NCI-H2196 (cell line): ENCODE results near the gene TDP1.

ENCODE experiments used
- DNase-seq: peaks from one replicate; lab custom pipeline; 2025; ENCODE audit not compliant: unreplicated experiment; lab: John Stamatoyannopoulos, UW

Gene TDP1

DNA sequence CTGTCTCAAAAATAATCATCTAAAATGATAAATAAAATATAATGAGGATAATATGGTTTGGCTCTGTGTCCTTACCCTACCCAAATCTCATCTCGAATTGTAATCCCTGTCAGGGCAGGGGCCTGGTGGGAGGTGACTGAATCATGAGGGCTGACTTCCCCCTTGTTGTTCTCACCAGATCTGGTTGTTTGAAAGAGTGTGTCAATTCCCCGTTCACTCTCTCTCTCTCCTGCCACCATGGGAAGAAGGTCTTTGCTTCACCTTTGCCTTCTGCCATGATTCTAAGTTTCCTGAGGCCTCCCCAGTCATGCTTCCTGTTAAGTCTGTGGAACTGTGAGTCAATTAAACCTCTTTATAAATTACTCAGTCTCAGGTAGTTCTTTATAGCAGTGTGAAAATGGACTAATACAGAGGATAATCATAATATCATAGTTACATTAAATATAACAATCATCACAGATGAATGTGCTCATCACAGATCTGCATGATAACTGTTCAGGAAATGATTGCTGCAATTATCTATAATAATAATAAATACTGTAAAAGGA, 13.8 kb upstream of the TDP1 start:
- DNase-seq = no peak

DNA sequence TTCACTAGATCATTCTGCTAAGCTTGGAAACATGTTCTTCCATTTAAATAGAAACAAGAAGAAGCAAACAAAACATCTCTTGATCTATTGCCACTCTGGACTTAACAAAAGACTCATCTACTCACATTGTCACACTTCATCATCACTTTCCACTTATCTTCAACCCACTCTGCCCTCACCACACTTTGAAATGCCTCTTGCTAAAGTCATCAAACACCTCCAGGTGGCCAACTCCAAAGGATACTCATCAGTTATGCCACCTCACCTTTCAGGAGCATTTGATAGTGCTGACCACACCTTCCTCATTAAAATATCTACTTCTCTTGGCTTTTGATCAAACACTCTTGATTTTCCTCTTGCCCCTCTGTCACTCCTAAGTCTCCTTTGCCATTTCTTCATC, 8.4 kb upstream of the TDP1 start:
- no peak for DNase-seq

DNA sequence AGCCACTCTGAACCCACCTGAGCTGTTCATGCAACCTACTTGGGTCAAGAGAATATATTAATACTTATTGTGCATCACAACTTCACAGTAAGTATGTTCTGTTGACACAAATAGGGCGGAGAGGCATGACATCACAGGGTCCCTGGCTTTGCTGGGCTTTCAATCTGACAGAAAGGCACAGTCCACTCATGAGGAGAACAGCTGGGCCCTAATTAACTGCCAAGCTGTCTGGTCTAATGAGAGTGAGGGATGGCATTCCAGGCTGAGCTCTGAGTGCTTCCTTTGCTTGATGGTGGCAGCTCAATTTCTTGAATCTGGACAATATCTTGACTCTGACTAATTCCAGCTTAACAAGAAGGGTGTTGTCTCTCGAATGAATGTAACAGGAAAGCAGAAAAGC, 3.2 kb upstream of the TDP1 start:
- DNase-seq = no peak

DNA sequence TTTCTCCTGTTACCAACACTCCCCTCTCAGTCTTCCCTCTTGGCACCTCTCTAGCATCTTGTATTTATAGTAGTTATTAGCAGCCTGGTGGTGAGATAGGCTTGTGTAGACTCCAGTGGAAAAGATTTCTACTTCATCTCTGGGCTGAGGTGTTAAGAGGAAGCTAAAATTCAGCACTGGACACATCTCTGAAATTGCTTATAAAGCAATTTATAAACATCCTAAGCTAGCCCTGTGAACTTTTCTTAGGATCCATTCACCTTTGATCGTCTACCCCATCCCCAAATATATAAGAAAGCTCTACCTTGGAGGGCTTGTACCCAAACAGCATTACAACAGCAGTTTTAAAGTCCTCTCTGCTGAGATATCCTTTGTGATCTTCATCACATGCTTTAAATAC, 2.1 kb upstream of the TDP1 start:
- DNase-seq = no peak

DNA sequence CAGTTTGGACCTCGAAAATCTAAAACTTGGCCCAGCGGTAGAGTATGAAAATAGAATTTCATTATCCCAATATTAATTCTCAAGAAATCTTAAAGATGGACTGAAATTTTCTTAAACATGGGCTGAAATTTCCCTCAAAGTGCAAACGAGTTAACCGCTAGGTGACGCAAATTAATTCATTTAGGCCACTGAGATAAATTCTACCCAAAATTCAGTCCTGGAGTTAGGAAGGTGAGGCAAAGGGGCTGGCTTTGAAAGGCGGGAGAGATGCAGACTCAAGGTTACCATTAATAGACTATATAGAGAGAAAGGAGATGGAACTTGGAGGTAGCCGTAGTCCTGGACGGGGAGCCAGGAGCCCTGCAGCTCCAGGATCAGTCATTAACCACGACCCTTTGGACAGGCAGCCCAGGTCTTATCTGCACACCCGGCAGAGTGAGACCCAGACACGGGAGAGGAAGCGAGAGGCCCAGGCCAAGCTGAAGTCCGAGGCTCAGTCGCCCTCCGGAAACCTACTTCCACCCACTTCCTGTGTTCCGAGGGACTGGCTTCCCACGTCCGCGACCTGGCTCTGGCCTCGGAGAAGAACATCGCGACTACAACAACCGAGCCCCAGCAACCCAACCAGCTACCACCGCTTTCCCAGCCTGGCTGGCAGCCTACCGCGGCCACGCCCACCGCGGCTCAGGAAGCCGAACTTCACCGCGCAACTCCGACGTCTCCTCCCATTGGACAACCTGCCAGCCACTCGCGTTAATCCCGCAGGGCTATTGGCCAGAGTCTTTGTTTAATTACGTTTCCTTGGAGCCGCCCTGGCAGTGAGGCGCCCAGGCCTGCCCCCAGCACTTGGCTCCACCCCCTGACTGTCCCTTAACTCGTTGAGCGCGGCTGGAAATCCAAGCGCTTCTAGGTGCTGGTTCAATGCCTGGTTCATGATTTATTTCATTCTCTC, 1.4 kb upstream of the TDP1 start, which contains the start of gene EFCAB11:
Gene EFCAB11, minus strand, starts transcription at position 661 of the 952 bp plus-strand sequence. Its CDS starts 70 bp downstream, at position 591.
- DNase-seq = peak; percentile 93

DNA sequence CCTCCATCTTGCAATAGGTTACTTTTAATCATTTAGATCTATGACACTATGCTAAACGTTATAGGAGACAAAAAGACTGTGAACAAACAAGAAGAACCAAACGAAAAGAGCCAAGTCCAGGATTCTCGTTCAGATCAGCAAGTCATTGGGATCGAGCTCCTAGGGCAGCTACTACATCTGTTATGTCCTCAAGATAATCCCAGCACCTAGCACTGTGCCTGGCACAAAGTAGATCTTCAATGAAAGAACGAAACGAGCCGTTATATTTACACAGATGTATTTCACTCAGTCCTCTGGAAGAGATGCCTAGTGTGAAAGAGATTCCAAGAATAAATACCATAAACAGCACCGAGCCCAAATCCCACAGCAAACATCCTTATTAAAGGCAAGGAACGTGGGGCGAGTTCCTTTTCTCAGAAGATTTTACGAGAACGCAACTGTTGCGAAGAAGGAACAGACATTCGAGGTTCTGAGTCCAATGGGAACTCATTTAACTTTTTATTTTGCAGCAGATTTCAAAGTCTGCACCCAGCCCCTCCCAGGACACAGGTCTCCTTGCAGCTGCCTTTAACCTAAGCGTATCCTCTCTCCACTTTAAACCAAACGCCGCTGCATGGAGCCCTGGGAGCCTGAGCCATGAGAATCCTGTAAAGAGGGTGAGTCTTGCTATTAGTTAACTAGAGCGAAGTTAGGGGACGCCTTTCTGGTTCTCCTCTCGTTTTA, 544 bp upstream of the TDP1 start:
- DNase-seq = no peak

DNA sequence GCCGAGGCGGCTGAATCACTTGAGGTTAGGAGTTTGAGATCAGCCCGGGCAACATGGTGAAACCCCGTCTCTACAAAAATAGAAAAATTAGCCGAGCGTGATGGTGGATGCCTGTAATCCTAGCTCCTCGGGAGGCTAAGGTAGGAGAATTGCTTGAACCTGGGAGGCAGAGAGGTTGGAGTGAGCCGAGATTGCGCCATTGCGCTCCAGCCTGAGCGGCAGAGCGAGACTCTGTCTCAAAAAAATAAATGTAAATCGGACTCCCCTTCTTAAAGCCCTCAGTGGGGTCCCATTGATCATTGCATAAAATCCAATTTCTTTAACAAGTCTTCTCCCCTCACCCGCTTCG, 908 bp downstream of the TDP1 start:
- no peak for DNase-seq

DNA sequence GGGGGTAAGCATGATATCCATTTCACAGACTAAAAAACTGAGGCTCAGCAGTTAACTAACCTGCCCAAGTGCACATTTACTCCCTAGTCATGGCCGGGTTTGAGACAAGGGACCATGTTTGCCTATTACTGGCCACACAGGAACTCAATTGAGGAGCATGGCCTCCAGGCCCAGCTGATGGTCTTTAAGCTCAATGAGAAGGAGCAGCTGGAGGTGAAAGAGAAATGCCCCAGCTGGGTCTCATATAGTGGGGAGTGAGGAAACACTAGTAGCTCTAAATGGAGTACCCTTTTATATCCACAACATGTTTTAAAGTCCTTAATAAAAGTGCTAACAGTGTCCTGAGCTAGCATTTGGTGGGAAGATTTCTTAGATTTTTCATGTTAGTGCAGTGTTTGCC, 1.6 kb downstream of the TDP1 start:
- no peak for DNase-seq

DNA sequence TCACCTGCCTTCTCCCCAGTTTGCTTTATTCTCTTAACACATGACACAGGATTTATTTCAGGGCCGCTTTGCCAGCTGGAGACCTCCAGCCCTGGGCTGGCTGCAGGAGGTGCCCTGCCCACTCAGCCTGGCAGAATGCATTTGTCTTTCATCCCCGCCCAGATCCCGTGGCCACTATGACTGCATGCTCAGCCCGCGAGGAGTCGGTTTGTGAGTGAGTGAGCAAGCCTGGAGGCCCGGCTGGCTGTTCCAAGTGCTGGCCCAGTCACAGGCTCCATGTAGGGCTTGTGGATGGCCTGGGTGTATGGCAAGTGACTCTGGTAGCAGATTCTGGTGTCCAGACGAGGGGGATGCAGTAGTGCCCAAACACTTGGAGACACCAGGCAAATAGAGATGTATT, 2.1 kb downstream of the TDP1 start:
- no peak for DNase-seq

DNA sequence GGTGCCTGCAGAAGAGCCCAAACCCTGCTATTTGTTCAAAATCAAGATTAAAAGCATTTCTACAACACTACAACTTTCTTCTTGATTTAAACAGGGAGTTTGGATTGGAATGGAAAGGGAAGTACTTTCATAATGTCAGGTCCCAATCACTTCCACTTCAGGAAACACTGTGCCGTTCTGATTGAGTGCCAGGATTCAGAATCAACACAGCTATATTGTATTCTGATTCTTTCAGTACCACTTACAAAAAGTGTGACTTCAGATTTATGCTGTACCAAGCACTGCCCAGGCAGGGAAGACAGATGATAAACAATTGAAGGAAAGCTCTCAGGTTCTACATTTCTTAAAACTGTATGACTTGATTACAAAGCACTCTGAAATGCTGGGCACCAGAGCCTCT, 3.2 kb downstream of the TDP1 start:
- no peak for DNase-seq

DNA sequence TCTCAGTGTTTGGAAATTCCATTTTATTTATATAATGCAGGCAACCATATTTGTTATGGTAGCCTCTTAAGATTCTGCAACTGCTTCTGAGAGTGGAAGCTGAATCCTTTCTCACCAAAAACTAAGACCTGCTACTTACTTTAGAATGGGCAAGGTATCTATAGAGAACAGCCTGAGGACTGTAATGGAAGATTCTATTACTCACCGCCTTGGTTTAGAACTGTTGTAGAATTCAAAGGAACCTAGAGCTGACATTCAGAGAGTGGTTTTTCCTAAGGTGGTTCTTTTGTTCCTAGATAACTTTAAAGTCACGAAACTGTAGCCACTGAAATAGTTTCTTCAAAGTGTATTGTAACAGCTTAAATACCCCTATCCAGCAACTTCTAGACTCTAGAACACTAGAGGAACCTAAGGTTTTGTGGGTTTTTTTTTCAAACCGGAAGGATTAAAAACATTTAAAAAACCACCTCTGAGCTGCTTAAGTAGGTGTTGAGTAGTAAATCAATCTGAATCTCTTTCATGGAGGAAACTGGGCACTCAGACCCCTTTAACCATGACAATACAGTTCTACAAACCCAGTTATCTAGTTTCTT, 4.2 kb downstream of the TDP1 start:
- no peak for DNase-seq

DNA sequence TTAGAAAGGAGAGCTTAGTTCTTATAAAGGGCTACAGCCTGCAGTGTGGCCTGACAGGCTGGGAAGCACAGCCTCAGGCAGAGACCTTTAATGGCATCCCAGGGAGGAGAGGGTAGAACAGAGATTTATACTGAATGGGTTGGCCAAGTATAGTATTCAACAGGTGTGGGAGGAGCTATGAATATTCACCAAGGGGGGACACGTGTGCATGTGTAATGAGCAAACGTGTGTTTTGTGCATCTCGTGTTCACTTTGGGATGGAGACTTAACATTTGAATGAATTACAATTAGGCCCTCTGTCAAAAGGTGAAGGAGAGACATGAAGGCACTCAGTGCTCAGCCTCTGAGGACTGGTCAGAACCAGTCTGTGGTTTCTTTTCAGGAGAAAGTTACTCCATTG, 5.2 kb downstream of the TDP1 start:
- no peak for DNase-seq

DNA sequence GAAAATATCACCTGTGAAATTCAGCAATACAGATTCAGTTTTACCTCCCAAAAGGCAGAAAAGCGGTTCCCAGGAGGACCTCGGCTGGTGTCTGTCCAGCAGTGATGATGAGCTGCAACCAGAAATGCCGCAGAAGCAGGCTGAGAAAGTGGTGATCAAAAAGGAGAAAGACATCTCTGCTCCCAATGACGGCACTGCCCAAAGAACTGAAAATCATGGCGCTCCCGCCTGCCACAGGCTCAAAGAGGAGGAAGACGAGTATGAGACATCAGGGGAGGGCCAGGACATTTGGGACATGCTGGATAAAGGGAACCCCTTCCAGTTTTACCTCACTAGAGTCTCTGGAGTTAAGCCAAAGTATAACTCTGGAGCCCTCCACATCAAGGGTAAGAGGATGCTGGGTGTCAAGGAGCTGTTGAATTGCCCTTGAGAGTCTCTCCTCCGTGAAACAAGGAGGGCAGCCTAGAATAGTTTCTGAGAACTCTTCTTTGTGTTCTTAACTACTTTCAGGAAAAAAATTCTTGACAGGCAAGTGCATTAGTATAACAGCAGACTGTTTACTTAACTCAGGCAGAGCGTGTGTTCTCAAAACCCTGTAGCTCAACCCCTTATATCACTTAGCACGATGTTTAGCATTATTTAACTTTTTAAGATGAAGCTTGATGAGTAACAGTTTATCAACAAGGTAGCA, 7.7 kb downstream of the TDP1 start:
- no peak for DNase-seq

DNA sequence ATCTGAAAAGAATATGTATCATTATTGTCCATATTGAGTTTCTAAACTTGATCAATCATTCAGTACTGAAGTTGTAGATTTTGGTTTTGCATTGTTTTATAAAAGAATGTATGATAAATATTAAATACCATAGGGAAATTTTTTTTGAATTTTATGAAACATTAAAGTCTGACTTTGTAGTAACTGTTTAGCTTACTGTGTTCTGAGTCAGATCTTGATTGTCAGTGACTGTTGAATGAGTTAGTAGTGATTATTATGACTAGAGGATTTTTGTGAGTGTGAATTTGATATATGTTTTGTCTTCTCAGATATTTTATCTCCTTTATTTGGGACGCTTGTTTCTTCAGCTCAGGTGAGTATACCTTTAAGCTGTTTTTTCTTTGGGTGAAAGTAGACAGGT, 10.1 kb downstream of the TDP1 start:
- DNase-seq = no peak

DNA sequence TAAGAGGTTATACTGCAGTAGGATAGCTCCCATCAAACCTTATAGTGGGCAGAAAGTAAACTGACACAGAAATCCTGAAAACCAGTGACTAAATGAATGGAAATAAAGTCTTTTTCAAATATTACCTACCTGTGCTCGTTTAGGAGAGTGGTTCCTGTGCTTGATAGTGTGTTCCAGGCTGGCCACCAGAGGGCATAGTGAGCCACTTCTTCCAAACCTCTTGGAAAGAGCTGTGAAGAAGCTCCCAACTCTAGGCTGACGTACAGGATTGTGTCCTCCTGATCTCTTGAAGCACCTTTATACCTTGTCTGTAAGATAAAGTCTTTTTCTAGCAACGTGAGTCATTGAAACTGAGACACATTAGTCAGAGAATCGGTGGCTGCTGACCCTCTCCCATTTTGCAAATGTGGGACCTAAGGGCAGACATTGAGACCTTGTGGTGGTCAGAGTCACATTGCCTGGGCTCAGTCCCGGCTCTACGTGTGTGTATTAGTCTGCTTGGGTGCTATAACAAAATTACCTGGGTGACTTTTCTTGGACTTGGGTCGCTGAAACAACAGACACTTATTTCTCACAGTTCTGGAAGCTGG, 17.6 kb downstream of the TDP1 start:
- peak; percentile 56 for DNase-seq

DNA sequence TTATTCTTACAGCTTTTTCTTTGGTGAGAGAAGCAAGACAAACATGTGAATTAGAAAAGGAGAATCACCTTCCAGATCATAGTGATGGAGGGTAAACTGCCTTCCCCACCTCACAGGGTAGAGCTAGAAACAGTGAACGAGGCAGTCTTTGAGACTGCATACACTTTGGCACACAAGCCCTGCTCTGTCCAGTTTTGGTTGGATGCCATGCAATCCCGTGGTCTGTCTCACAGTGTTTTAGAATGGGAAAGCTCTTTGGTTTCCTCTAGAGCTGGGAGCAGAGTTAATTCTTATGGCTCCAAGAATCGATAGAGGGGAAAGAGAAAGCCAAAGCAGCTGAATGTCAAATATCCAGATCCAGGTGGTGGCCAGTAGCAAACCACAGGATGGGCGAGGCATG, 21.9 kb downstream of the TDP1 start:
- DNase-seq = no peak

DNA sequence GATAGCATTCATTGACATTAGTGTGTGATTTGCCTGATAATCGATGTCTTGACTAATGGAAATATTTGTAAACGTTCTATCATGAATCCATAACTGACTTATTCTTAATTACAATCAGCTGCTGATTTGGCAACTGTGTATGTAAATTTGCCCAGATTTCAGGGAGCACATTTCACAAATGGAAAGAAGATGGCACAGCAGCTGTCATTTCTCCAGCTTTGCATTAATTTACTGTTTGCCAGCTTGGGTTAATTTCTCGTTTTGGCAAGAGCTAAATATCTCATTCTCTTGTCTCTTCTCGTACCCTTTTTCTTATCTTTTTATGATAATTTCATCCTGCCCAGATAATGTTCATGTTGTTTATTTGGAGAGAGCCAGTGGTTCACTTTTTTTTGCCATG, 22.9 kb downstream of the TDP1 start:
- DNase-seq = no peak

DNA sequence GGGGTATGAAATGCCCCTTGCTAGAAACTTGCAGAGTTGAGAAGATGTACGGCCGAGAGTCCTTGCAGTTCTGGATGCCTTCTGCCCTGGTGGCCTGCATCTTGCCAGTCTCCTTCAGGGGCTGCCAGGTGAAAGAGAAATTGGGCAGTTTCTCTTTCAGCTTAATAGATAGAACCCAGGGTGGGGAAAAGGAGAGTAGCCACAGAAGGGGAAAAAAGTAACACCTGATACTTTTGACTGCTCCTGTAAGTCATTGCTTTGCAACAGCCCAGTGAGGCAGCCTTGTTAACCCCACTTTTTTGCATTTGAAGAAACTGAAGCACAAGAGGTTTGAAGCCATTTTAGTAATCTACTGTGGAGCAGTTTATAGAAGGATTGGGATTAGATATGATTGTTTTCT, 27.6 kb downstream of the TDP1 start:
- no peak for DNase-seq

DNA sequence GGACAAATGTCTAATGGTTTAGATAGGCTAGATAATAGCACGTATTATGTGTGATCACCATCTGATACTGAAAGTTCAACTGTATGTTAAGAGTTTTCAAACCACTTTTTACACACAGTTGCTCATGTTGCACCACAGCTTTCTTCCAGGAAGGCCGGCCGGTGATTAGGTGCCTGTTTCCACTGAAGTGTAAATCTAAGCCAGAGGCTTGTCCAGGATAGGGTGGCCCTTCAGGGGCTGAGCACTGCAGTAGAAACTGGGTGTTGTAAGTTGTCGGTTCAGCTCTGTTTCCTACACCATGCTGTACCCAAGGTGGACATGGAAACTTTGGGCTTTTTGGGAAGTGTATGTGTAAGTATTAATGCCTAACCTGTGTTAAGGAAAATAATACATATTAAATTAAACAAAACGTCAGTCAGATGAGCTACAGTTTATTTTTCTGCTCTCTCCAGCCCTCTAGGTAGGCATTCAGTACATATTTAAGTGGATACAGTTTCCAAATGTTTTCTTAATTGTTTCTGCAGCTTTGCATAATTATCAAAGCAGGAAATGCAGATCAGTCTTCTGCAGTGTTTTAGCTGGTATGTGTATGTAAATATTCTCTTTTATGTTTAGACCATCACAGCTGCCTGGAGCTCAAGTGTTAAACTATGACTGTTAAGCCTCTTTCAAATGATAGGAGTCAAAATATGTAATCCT, 30.9 kb downstream of the TDP1 start:
- DNase-seq = no peak

DNA sequence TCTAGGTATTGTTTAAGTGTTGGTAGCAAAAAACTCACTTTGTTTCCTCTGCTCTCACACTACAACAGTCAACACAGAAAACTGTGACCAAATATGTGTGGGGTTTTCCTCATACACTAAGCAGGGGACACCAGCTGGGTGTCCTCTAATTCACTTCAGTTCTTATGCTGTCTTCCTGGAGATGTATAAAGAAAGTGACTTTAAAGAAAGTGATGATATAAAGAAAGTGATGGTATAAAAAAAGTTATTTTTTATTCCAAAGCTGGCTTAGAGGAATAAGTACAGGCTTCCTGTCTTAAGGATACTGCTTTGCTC, 31.4 kb downstream of the TDP1 start:
- no peak for DNase-seq
